Occipital lobe (tissue), 2 donors: ENCODE measurements around the gene G3BP1. TPM values are rescaled to one million over a fixed set of nuclear protein-coding genes. Genes with fewer than 3 reads are reported as not detected.
"Not testable (repeated sequence)": the region's sequence is repeated elsewhere in the genome, so short reads cannot be mapped to it uniquely, and the experiment has no call there.

Experiments used
- DNase-seq: peaks from one replicate; lab custom pipeline; 2025; lab: John Stamatoyannopoulos, UW
- total RNA-seq: library from RNA; depleted of rRNA; stranded (reverse); fragments of >200 nt; gene quantifications from one replicate; pipeline ENCODE4 v1.2.3, GENCODE V29; 2014

The G3BP1 gene
- total RNA-seq = 86.7 TPM

- DNase-seq = peak; percentile 100
Measured at GRCh38 chr5:151771259-151772028, at the start of gene G3BP1. TSS of gene G3BP1 (plus strand) at chr5:151771954. CDS start at chr5:151786621, 14,667 bp downstream.

- DNase-seq = no peak
Measured at GRCh38 chr5:151722546-151722945, 49.2 kb upstream of the G3BP1 start.

GRCh38 chr5:151724360-151724759, 47.4 kb upstream of the G3BP1 start:
- no peak for DNase-seq

- DNase-seq = not testable (repeated sequence)
Measured at GRCh38 chr5:151729597-151729996, 42.2 kb upstream of the G3BP1 start.

- no peak for DNase-seq
Measured at GRCh38 chr5:151730381-151730780, 41.4 kb upstream of the G3BP1 start.

- DNase-seq = no peak
Measured at GRCh38 chr5:151733358-151734063, 38.2 kb upstream of the G3BP1 start.

- no peak for DNase-seq
Measured at GRCh38 chr5:151734064-151734408, 37.7 kb upstream of the G3BP1 start.

- no peak for DNase-seq
Measured at GRCh38 chr5:151735646-151736045, 36.1 kb upstream of the G3BP1 start.

- DNase-seq = no peak
Measured at GRCh38 chr5:151737431-151737830, 34.3 kb upstream of the G3BP1 start.

GRCh38 chr5:151738125-151738848, 33.5 kb upstream of the G3BP1 start:
- DNase-seq = no peak

- DNase-seq = no peak
Measured at GRCh38 chr5:151739395-151739794, 32.4 kb upstream of the G3BP1 start.

- no peak for DNase-seq
Measured at GRCh38 chr5:151739939-151740335, 31.8 kb upstream of the G3BP1 start.

GRCh38 chr5:151740336-151740942, 31.3 kb upstream of the G3BP1 start:
- DNase-seq = peak; percentile 29

GRCh38 chr5:151740958-151741373, 30.8 kb upstream of the G3BP1 start:
- DNase-seq = no peak

- DNase-seq = no peak
Measured at GRCh38 chr5:151741678-151742423, 29.9 kb upstream of the G3BP1 start.

GRCh38 chr5:151742870-151743294, 28.9 kb upstream of the G3BP1 start:
- DNase-seq = peak; percentile 29

GRCh38 chr5:151743530-151743929, 28.2 kb upstream of the G3BP1 start:
- DNase-seq = no peak

- DNase-seq = peak; percentile 74
Measured at GRCh38 chr5:151745071-151745705, 26.6 kb upstream of the G3BP1 start.

- DNase-seq = no peak
Measured at GRCh38 chr5:151750121-151750520, 21.6 kb upstream of the G3BP1 start.

GRCh38 chr5:151751091-151751490, 20.7 kb upstream of the G3BP1 start:
- no peak for DNase-seq

- no peak for DNase-seq
Measured at GRCh38 chr5:151751593-151751992, 20.2 kb upstream of the G3BP1 start.
